Activated CD4-positive, alpha-beta T cell treated with anti-CD3 and anti-CD28 coated beads for 1 hour (primary cell): ENCODE results near the gene ETFA.

ENCODE experiments used
- DNase-seq: peaks from one replicate; pipeline ENCODE4 v3.0.0-alpha.2; 2020

ETFA gene

DNA sequence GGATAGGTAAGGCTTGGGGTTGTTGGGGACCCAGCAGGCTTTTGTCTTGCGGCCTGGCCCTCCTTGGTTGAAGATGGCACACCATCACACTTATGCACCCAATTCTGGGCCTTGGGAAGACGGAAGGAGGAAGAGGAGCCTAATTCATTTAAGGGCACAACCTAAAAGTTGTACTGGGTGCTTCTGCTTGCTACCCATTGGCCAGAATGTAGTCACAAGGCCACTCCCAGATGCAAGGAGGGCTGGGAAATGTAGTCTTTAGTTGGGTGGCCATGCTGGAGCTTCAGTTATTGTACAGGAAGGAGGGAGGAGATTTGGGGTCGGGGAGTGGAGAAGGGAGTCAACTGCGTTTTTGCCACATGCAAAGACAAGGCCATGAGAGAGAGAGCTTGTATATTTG is 142.3 kb downstream of the ETFA start:
- no peak for DNase-seq

DNA sequence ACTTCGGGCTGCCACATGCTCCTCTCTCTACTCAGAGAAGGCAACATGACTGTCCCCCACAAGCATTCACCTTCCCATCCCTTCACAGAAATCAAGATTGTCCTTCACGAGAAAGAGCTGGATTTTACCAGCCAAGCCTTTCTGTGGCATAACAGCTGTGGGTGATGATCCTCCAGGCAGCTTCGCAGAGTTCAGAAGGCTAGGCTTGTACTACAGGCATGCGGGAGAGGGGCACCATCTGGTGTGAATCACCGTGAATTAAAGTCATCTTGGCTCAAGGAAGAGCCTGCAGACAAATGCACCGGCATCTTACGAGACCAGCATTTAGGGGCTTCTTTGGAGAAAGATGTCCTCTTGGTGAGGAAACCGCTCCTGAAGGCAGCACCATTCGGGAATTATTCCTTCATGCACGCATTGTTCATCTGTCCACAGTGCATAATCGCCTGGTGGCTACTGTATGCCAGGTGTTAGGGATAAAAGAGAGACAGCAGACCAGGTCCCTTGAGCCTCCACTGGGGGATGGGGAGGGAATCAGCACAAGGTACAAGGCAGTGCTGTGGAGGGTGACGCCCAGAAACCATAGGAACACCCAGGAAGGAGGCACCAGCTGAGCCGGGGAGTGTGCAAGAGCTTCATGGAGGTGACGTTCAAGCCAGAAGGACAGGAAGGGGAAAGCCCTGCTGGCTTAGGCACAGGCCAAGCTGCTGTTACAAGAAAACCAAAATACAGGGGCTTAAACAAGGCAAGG is 142.9 kb downstream of the ETFA start:
- no peak for DNase-seq

DNA sequence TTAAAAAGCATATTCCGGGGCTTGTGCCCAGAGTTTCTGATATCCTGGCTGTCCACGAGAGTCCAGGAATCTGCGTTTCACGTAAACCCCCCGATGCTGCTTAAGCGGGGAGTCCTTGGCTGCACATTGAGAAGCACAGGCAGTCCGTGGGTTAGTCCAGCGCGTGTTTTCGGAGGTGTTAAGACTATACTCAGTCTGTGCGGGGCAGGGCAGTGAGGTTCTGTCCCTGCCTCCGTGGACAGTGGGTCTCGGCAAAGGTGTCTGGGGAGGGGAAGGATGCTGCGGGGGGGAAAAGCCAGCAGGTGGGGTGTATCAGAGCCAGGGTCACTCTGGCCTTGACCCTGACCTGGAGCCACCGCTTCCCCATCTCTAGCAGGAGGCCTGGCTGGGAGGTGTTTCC is 145.3 kb downstream of the ETFA start:
- no peak for DNase-seq
